HCT116 (cell line): ENCODE results near the gene ZNF678. TPM values are rescaled to one million over a fixed set of nuclear protein-coding genes. Genes with fewer than 3 reads are reported as not detected.

Source experiments
- ATAC-seq: fragments of 200-7000 bp; cut with Tn5 transposase; 2 replicates; pipeline ENCODE4 v1.9.1; 2020; ENCODE audit warnings: mild to moderate bottlenecking, moderate library complexity
- BruUV-seq: library from RNA; stranded (reverse); fragments of 400-500 nt; replicated peaks from 2 replicates; lab custom pipeline; 2021; lab: Mats Ljungman, UMichigan
- CTCF ChIA-PET: fragments of 300-600 bp; sonication (Branson Sonifier 250); formaldehyde crosslinking; loops from one replicate; lab custom pipeline; 2021; ENCODE audit warnings: antibody characterized with exemption; lab: Charles Lee
- POLR2A ChIA-PET: fragments of 300-600, 350-600 bp; sonication (Branson Sonifier 250); formaldehyde crosslinking; loops from one replicate; lab custom pipeline; 2021; ENCODE audit warnings: antibody characterized with exemption; lab: Charles Lee
- RAD21 ChIA-PET, 2 experiments: fragments of 300-600 bp; sonication (Branson Sonifier 250); formaldehyde crosslinking; loops; one replicate each; lab custom pipeline; 2023; ENCODE audit warnings: low total read pairs in 2 of 2; ENCODE audit not compliant: uncharacterized antibody in 2 of 2, unreplicated experiment in 2 of 2, low non-redundant PET in 1 of 2; lab: Charles Lee
- DNase-seq: peaks from one replicate; pipeline ENCODE4 v3.0.0-alpha.2; 2010; ENCODE audit warnings: low read depth, low spot score
- H2AFZ ChIP-seq: fragments of 200-600 bp; shearing (Covaris generic), sonication (generic); 2 replicates; pipeline ENCODE4 v1.6.1; 2017; ENCODE audit warnings: low read depth, mixed run types, mixed read lengths, antibody characterized with exemption, low read length; ENCODE audit not compliant: poor library complexity, severe bottlenecking
- H3K27ac ChIP-seq: 2 replicates; pipeline ENCODE4 v1.5.1; 2012; ENCODE audit warnings: low read depth, low read length
- H3K27me3 ChIP-seq: fragments of 200-600 bp; sonication (generic); 2 replicates; pipeline ENCODE4 v1.6.1; 2016; ENCODE audit warnings: mixed run types, low read length, mixed read lengths; ENCODE audit not compliant: insufficient read depth
- H3K36me3 ChIP-seq, 2 experiments: fragments of 200-500 bp in 1 of 2; fragments of 200-600 bp in 1 of 2; sonication (Bioruptor generic) in 1 of 2; sonication (generic) in 1 of 2; 2 replicates each; pipeline versions ENCODE4 v1.5.1 to v1.6.1; 2014 to 2016; ENCODE audit warnings: low read length in 2 of 2, inconsistent platforms in 1 of 2, mixed read lengths in 1 of 2, mixed run types in 1 of 2; ENCODE audit not compliant: insufficient read depth in 2 of 2, control insufficient read depth in 1 of 2
- H3K4me1 ChIP-seq, 2 experiments: fragments of 200-600 bp in 1 of 2; sonication (generic) in 1 of 2; 2 replicates each; pipeline versions ENCODE4 v1.5.1 to v1.6.1; 2012 to 2017; ENCODE audit warnings: low read length in 2 of 2, inconsistent platforms in 1 of 2, mild to moderate bottlenecking in 1 of 2, mixed read lengths in 1 of 2, mixed run types in 1 of 2, moderate library complexity in 1 of 2; ENCODE audit not compliant: insufficient read depth in 2 of 2, control insufficient read depth in 1 of 2
- H3K4me2 ChIP-seq: fragments of 200-600 bp; sonication (generic); 2 replicates; pipeline ENCODE4 v1.6.1; 2017; ENCODE audit warnings: mixed run types, low read length, mixed read lengths
- H3K4me3 ChIP-seq, 2 experiments: fragments of 200-600 bp in 1 of 2; sonication (generic) in 1 of 2; replicated peaks in 1 of 2; 2 replicates each; pipeline ENCODE4 v1.5.1; 2011 to 2016; ENCODE audit warnings: low read length in 2 of 2, control low read depth in 1 of 2, low read depth in 1 of 2, mild to moderate bottlenecking in 1 of 2, mixed read lengths in 1 of 2, mixed run types in 1 of 2
- H3K79me2 ChIP-seq: fragments of 200-600 bp; sonication (generic); 2 replicates; pipeline ENCODE4 v1.6.1; 2017; ENCODE audit warnings: mild to moderate bottlenecking, mixed run types, low read length, moderate library complexity, mixed read lengths; ENCODE audit not compliant: insufficient read depth
- H3K9ac ChIP-seq: fragments of 200-600 bp; sonication (generic); 2 replicates; pipeline ENCODE4 v1.6.1; 2016; ENCODE audit warnings: low read length, mixed read lengths
- H3K9me2 ChIP-seq: fragments of 200-600 bp; sonication (generic), shearing (Covaris generic); 2 replicates; pipeline ENCODE4 v1.6.1; 2017; ENCODE audit warnings: mixed run types, mild to moderate bottlenecking, moderate library complexity; ENCODE audit not compliant: insufficient read depth
- H3K9me3 ChIP-seq, 2 experiments: fragments of 200-500 bp in 1 of 2; fragments of 200-600 bp in 1 of 2; sonication (Bioruptor generic) in 1 of 2; sonication (generic) in 1 of 2; 2 replicates each; pipeline ENCODE4 v1.6.1; 2014 to 2017; ENCODE audit warnings: low read length in 2 of 2, mixed read lengths in 2 of 2, inconsistent platforms in 1 of 2, low read depth in 1 of 2, mild to moderate bottlenecking in 1 of 2, mixed run types in 1 of 2, moderate library complexity in 1 of 2; ENCODE audit not compliant: control insufficient read depth in 1 of 2, insufficient read depth in 1 of 2
- H4K20me1 ChIP-seq: fragments of 200-600 bp; sonication (generic), shearing (Covaris generic); 2 replicates; pipeline ENCODE4 v1.6.1; 2017; ENCODE audit warnings: mixed run types, mild to moderate bottlenecking, moderate library complexity; ENCODE audit not compliant: insufficient read depth
- ATF3 ChIP-seq: IDR thresholded peaks from 2 replicates; pipeline ENCODE4 v1.6.1; 2012
- CBX3 ChIP-seq: IDR thresholded peaks from 2 replicates; pipeline ENCODE4 v1.6.1; 2012; ENCODE audit warnings: low read depth
- CTCF ChIP-seq, 3 experiments: fragments of 200-600 bp in 1 of 3; sonication (generic) in 1 of 3; IDR thresholded peaks in 2 of 3; conservative IDR thresholded peaks in 1 of 3; 2 replicates each; pipeline ENCODE4 v1.5.1; 2012 to 2017; ENCODE audit warnings: low read depth in 2 of 3, low read length in 2 of 3, antibody characterized with exemption in 1 of 3, borderline replicate concordance in 1 of 3, control low read depth in 1 of 3, mild to moderate bottlenecking in 1 of 3, mixed read lengths in 1 of 3, mixed run types in 1 of 3, moderate library complexity in 1 of 3; ENCODE audit not compliant: insufficient read depth in 1 of 3
- EZH2 ChIP-seq: fragments of 200-600 bp; sonication (generic); IDR thresholded peaks from 2 replicates; pipeline ENCODE4 v1.6.1; 2017; ENCODE audit warnings: antibody characterized with exemption, mixed run types
- EZH2phosphoT487 ChIP-seq: fragments of 200-600 bp; IDR thresholded peaks from 2 replicates; pipeline ENCODE4 v1.6.1; 2018; ENCODE audit warnings: antibody characterized with exemption, borderline replicate concordance
- FOSL1 ChIP-seq: IDR thresholded peaks from 2 replicates; pipeline ENCODE4 v1.6.1; 2012; ENCODE audit warnings: low read depth
- JUND ChIP-seq: IDR thresholded peaks from 2 replicates; pipeline ENCODE4 v1.6.1; 2012
- POLR2A ChIP-seq: IDR thresholded peaks from 2 replicates; pipeline ENCODE4 v1.7.0; 2011; ENCODE audit warnings: borderline replicate concordance; ENCODE audit not compliant: insufficient read depth, insufficient read length; ENCODE audit errors: extremely low read depth
- POLR2AphosphoS5 ChIP-seq: IDR thresholded peaks from 2 replicates; pipeline ENCODE4 v1.6.1; 2011; ENCODE audit warnings: mild to moderate bottlenecking, low read depth, low read length, moderate library complexity
- RAD21 ChIP-seq: IDR thresholded peaks from 2 replicates; pipeline ENCODE4 v1.6.1; 2012; ENCODE audit warnings: low read depth, mild to moderate bottlenecking
- SP1 ChIP-seq: IDR thresholded peaks from 2 replicates; pipeline ENCODE4 v1.6.1; 2012; ENCODE audit warnings: low read depth
- SRF ChIP-seq: IDR thresholded peaks from 2 replicates; pipeline ENCODE4 v1.6.1; 2012; ENCODE audit warnings: low read depth
- TCF7L2 ChIP-seq: IDR thresholded peaks from 2 replicates; pipeline ENCODE4 v1.7.0; 2011; ENCODE audit warnings: borderline replicate concordance, inconsistent platforms; ENCODE audit not compliant: insufficient read depth, insufficient read length; ENCODE audit errors: extremely low read depth
- YY1 ChIP-seq: IDR thresholded peaks from 2 replicates; pipeline ENCODE4 v1.6.1; 2011; ENCODE audit warnings: low read length, low read depth, moderate library complexity, mild to moderate bottlenecking; ENCODE audit not compliant: insufficient replicate concordance; ENCODE audit errors: extremely low read depth
- ZBTB33 ChIP-seq: IDR thresholded peaks from 2 replicates; pipeline ENCODE4 v1.6.1; 2011; ENCODE audit warnings: mild to moderate bottlenecking, low read length, moderate library complexity; ENCODE audit not compliant: insufficient replicate concordance; ENCODE audit errors: extremely low read depth
- ZFX ChIP-seq: fragments of 450-650 bp; IDR thresholded peaks from 2 replicates; pipeline ENCODE4 v1.6.1; 2017
- ZNF274 ChIP-seq: fragments of 200-500 bp; sonication (Bioruptor generic); IDR thresholded peaks from 2 replicates; pipeline ENCODE4 v1.6.1; 2014; ENCODE audit warnings: mild to moderate bottlenecking, low read depth, low read length, inconsistent platforms
- intact Hi-C: fragments of 100-400 bp; cut with micrococcal nuclease; formaldehyde crosslinking; loops from 2 replicates; pipeline ENCODE4 v1.10.0; 2022
- total RNA-seq: library from RNA; stranded (reverse); gene quantifications from one replicate; pipeline ENCODE4 v1.2.1, GENCODE V29; 2021; ENCODE audit not compliant: unreplicated experiment
- TF ChIP-seq, protein P1 (sequence below): IDR thresholded peaks from 2 replicates; pipeline ENCODE4 v1.6.1; 2012; ENCODE audit warnings: low read depth
- TF ChIP-seq, protein P2 (sequence below): IDR thresholded peaks from 2 replicates; pipeline ENCODE4 v1.6.1; 2012

ZNF678 gene
- total RNA-seq, 1 experiment from 2014 or later = 6.1 TPM

GRCh38 chr1:227567256-227567655, 3.9 kb downstream of the ZNF678 start:
- no peak overlapping the region for H3K27ac ChIP-seq
- no peaks in the 10 kb centered on the region for H3K27me3 ChIP-seq
- no peaks in the 10 kb centered on the region for H3K9me2 ChIP-seq
- H3K4me2 ChIP-seq = no peak overlapping the region
- H4K20me1 ChIP-seq = no peaks in the 10 kb centered on the region; the same call in 1 of the 2 replicates
- ChIA-PET CTCF (no interaction called here), POLR2A (no interaction called here), RAD21 (no interaction called here)
- intact Hi-C loops = no loop called here
- no TSS peak for BruUV-seq
- no peaks in the 10 kb centered on the region for H3K36me3 ChIP-seq
- peaks cover 0 to 12% of the 10 kb centered on the region in 2 experiments; a peak in 2 of 4 replicates for H3K4me1 ChIP-seq
- no peak overlapping the region for H3K4me3 ChIP-seq
- H2AFZ ChIP-seq = no peak overlapping the region
- TF ChIP-seq JUND (no peak), EZH2 (no peak), YY1 (no peak), ATF3 (no peak), POLR2A (no peak), SRF (no peak), CTCF (IDR thresholded peaks at IDR 0.05 in 2 of 3, conservative IDR thresholded peaks at IDR 0.05 in 1 of 3; ENCODE audit: borderline replicate concordance in 1 of 3, insufficient read depth in 1 of 3, low read depth in 2 of 3, low read length in 2 of 3) (no peak), ZNF274 (no peak), FOSL1 (no peak), CBX3 (no peak), POLR2AphosphoS5 (no peak), RAD21 (no peak), SP1 (no peak), ZFX (no peak), EZH2phosphoT487 (no peak), TCF7L2 (no peak), ZBTB33 (no peak)
- TF ChIP-seq, protein P1, sequence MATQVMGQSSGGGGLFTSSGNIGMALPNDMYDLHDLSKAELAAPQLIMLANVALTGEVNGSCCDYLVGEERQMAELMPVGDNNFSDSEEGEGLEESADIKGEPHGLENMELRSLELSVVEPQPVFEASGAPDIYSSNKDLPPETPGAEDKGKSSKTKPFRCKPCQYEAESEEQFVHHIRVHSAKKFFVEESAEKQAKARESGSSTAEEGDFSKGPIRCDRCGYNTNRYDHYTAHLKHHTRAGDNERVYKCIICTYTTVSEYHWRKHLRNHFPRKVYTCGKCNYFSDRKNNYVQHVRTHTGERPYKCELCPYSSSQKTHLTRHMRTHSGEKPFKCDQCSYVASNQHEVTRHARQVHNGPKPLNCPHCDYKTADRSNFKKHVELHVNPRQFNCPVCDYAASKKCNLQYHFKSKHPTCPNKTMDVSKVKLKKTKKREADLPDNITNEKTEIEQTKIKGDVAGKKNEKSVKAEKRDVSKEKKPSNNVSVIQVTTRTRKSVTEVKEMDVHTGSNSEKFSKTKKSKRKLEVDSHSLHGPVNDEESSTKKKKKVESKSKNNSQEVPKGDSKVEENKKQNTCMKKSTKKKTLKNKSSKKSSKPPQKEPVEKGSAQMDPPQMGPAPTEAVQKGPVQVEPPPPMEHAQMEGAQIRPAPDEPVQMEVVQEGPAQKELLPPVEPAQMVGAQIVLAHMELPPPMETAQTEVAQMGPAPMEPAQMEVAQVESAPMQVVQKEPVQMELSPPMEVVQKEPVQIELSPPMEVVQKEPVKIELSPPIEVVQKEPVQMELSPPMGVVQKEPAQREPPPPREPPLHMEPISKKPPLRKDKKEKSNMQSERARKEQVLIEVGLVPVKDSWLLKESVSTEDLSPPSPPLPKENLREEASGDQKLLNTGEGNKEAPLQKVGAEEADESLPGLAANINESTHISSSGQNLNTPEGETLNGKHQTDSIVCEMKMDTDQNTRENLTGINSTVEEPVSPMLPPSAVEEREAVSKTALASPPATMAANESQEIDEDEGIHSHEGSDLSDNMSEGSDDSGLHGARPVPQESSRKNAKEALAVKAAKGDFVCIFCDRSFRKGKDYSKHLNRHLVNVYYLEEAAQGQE = no peak
- TF ChIP-seq, protein P2, sequence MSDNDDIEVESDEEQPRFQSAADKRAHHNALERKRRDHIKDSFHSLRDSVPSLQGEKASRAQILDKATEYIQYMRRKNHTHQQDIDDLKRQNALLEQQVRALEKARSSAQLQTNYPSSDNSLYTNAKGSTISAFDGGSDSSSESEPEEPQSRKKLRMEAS = no peak
- no peak overlapping the region for H3K9ac ChIP-seq
- peaks cover 66% of the 10 kb centered on the region for H3K79me2 ChIP-seq
- no peak for DNase-seq
- ATAC-seq = no peak
- no peaks in the 10 kb centered on the region for H3K9me3 ChIP-seq
